Endothelial cell of umbilical vein (primary cell): Measurements from ENCODE around the gene ARRB1. TPM values are rescaled to one million over a fixed set of nuclear protein-coding genes. Genes with fewer than 3 reads are reported as not detected.

ENCODE experiments used
- BruUV-seq: library from RNA; stranded (reverse); fragments of 400-500 nt; replicated peaks from 2 replicates; lab custom pipeline; 2021; lab: Mats Ljungman, UMichigan
- CTCF ChIA-PET: fragments of 300-600, 350-600 bp; sonication (Branson Sonifier 250); formaldehyde crosslinking; loops from one replicate; lab custom pipeline; 2021; ENCODE audit warnings: antibody characterized with exemption, inconsistent platforms; lab: Charles Lee
- POLR2A ChIA-PET: fragments of 300-600, 350-600 bp; sonication (Branson Sonifier 250); formaldehyde crosslinking; loops from one replicate; lab custom pipeline; 2021; ENCODE audit warnings: antibody characterized with exemption, inconsistent platforms; lab: Charles Lee
- DNase-seq: peaks from one replicate; pipeline ENCODE4 v3.0.0-alpha.2; 2011; ENCODE audit warnings: low read depth, low spot score
- FAIRE-seq: peaks from 2 replicates; lab custom pipeline; 2011; peaks lifted over from hg19 to GRCh38; lab: Jason Lieb, UNC
- H2AFZ ChIP-seq: 2 replicates; pipeline ENCODE4 v1.6.0; 2012; ENCODE audit warnings: low read depth, low read length, control low read depth, inconsistent platforms
- H3K27ac ChIP-seq: 2 replicates; pipeline ENCODE4 v1.5.1; 2011; ENCODE audit warnings: low read depth, mild to moderate bottlenecking, control low read depth, low read length, moderate library complexity; ENCODE audit not compliant: insufficient read depth
- H3K27me3 ChIP-seq, 2 experiments: 2 replicates each; pipeline versions ENCODE4 v1.6.0 to v1.6.1; 2011; ENCODE audit warnings: low read length in 2 of 2, mixed read lengths in 1 of 2; ENCODE audit not compliant: control insufficient read depth in 2 of 2, insufficient read depth in 2 of 2
- H3K36me3 ChIP-seq, 2 experiments: 2 replicates in 1 of 2; 3 replicates in 1 of 2; pipeline ENCODE4 v1.5.1; 2011; ENCODE audit warnings: low read length in 2 of 2, mild to moderate bottlenecking in 1 of 2, moderate library complexity in 1 of 2; ENCODE audit not compliant: control insufficient read depth in 2 of 2, insufficient read depth in 2 of 2; ENCODE audit errors: extremely low read depth in 1 of 2
- H3K4me1 ChIP-seq: 3 replicates; pipeline ENCODE4 v1.5.1; 2011; ENCODE audit warnings: mild to moderate bottlenecking, low read length; ENCODE audit not compliant: control insufficient read depth, insufficient read depth; ENCODE audit errors: extremely low read depth
- H3K4me2 ChIP-seq: 2 replicates; pipeline ENCODE4 v1.6.1; 2011; ENCODE audit warnings: low read length, control low read depth, mixed read lengths; ENCODE audit not compliant: insufficient read depth
- H3K4me3 ChIP-seq, 3 experiments: fragments of 200-600 bp in 1 of 3; sonication (generic), shearing (Covaris generic) in 1 of 3; replicated peaks in 1 of 3; 2 replicates each; pipeline ENCODE4 v1.5.1; 2011 to 2016; ENCODE audit warnings: control low read depth in 3 of 3, low read length in 3 of 3, mild to moderate bottlenecking in 2 of 3, inconsistent platforms in 1 of 3, low read depth in 1 of 3, moderate library complexity in 1 of 3; ENCODE audit not compliant: insufficient read depth in 1 of 3
- H3K79me2 ChIP-seq: 2 replicates; pipeline ENCODE4 v1.6.0; 2012; ENCODE audit warnings: low read length, inconsistent platforms; ENCODE audit not compliant: control insufficient read depth, insufficient read depth
- H3K9ac ChIP-seq: replicated peaks from 2 replicates; pipeline ENCODE3; 2011; ENCODE audit warnings: low read length, control low read depth; ENCODE audit not compliant: insufficient read depth; ENCODE audit errors: extremely low read depth
- H3K9me1 ChIP-seq: replicated peaks from 3 replicates; pipeline ENCODE4 v1.6.0; 2011; ENCODE audit warnings: mild to moderate bottlenecking, low read length; ENCODE audit not compliant: control insufficient read depth, insufficient read depth; ENCODE audit errors: extremely low read depth
- H3K9me3 ChIP-seq: replicated peaks from 2 replicates; pipeline ENCODE4 v1.5.1; 2012; ENCODE audit warnings: low read length, inconsistent platforms; ENCODE audit not compliant: control insufficient read depth, insufficient read depth
- H4K20me1 ChIP-seq: replicated peaks from 2 replicates; pipeline ENCODE3; 2011; ENCODE audit warnings: mild to moderate bottlenecking, low read length; ENCODE audit not compliant: control insufficient read depth, insufficient read depth; ENCODE audit errors: extremely low read depth
- CTCF ChIP-seq, 2 donors: IDR thresholded peaks; 1 replicate in 1 of 2; 2 replicates in 1 of 2; pipeline ENCODE4 v1.5.1; 2011; ENCODE audit warnings: low read length in 2 of 2, mild to moderate bottlenecking in 2 of 2, moderate library complexity in 2 of 2, control low read depth in 1 of 2, inconsistent platforms in 1 of 2, low read depth in 1 of 2; ENCODE audit not compliant: insufficient read depth in 1 of 2; ENCODE audit errors: extremely low read depth in 1 of 2
- EZH2 ChIP-seq: IDR thresholded peaks from 2 replicates; pipeline ENCODE4 v1.6.1; 2012; ENCODE audit warnings: borderline replicate concordance, low read depth, mild to moderate bottlenecking, moderate library complexity, low read length, inconsistent platforms; ENCODE audit not compliant: severe bottlenecking
- GATA2 ChIP-seq: IDR thresholded peaks from 2 replicates; pipeline ENCODE4 v1.7.0; 2011; ENCODE audit warnings: low read depth, mild to moderate bottlenecking, moderate library complexity, mixed read lengths, low read length; ENCODE audit not compliant: insufficient read length, insufficient read depth
- JUN ChIP-seq: IDR thresholded peaks from 2 replicates; pipeline ENCODE4 v1.6.1; 2011; ENCODE audit warnings: borderline replicate concordance, low read depth; ENCODE audit not compliant: insufficient read length, insufficient read depth
- MAX ChIP-seq: IDR thresholded peaks from 2 replicates; pipeline ENCODE4 v1.6.1; 2011; ENCODE audit not compliant: insufficient read depth, insufficient read length
- MYC ChIP-seq: IDR thresholded peaks from one replicate; pipeline ENCODE4 v1.6.1; 2011; ENCODE audit warnings: mild to moderate bottlenecking, low read depth, low read length
- POLR2A ChIP-seq: IDR thresholded peaks from 2 replicates; pipeline ENCODE4 v1.6.1; 2012; ENCODE audit warnings: low read depth, mild to moderate bottlenecking, control low read depth, low read length
- POLR2AphosphoS5 ChIP-seq: IDR thresholded peaks from 2 replicates; pipeline ENCODE4 v1.6.1; 2012; ENCODE audit warnings: low read depth, mild to moderate bottlenecking, control low read depth, low read length, moderate library complexity; ENCODE audit not compliant: insufficient read depth
- dilution Hi-C: fragments of 300-500 bp; cut with MboI; formaldehyde crosslinking; loops from one replicate; pipeline ENCODE4 v1.15.0; 2019; ENCODE audit warnings: low sequenced_read_pairs; ENCODE audit not compliant: extremely low pct_ligation_motif_present
- intact Hi-C: fragments of 100-400 bp; cut with micrococcal nuclease; formaldehyde crosslinking; loops from one replicate; pipeline ENCODE4 v1.10.0; 2022
- polyA plus RNA-seq, 4 experiments: library from polyadenylated mRNA; depleted of rRNA in 3 of 4; stranded (reverse) in 3 of 4; unstranded in 1 of 4; fragments of >200 nt; gene quantifications; 2 replicates each; pipeline versions ENCODE4 v1.2.1 to v1.2.3, GENCODE V29; 2011 to 2012; ENCODE audit warnings: missing spikeins in 1 of 4
- total RNA-seq: library from RNA; stranded (reverse); gene quantifications from 2 replicates; pipeline ENCODE4 v1.2.3, GENCODE V29; 2021

Gene ARRB1
- total and polyA plus RNA-seq, 2 donors (not counting 3 experiments of a cell fraction or from before 2014, with no cell fraction given) = 63.9 to 92.6 TPM

DNA sequence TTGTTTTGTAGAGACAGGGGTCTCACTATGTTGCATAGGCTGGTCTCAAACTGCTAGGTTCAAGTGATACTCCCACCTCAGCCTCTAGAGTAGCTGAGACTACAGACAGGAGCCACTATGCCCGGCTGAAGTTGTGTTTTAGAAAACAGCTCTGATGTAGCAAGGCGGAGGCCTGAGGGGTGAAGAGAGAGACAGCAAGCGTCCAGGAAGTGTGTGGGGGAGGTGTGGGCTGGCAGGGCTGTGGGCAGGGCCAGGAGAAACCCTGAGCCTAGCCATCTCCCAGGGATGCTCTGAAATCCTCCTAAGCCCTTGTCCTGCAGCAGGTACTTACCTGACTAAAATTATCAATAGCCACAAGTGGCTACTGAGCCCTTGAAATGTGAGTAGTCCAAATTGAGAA lies 31.8 kb upstream of the ARRB1 start:
- POLR2A ChIA-PET = no interaction called here
- no peak for DNase-seq
- Histone ChIP-seq H4K20me1 (no peaks in the 10 kb centered on the region), H3K79me2 (no peaks in the 10 kb centered on the region), H3K27ac (no peak overlapping the region), H3K9me3 (no peaks in the 10 kb centered on the region), H3K9ac (no peak overlapping the region), H3K4me1 (peaks cover 13% of the 10 kb centered on the region), H2AFZ (no peak overlapping the region), H3K4me3 (no peak overlapping the region), H3K27me3 (no peaks in the 10 kb centered on the region), H3K36me3 (no peaks in the 10 kb centered on the region), H3K9me1 (no peaks in the 10 kb centered on the region), H3K4me2 (no peak overlapping the region)
- dilution Hi-C loops (no loop called here), intact Hi-C loops (no loop called here)
- FAIRE-seq = no peak
- TF ChIP-seq JUN (no peak), POLR2A (no peak), MYC (no peak), CTCF (IDR thresholded peaks at IDR 0.05; ENCODE audit: extremely low read depth in 1 of 2, insufficient read depth in 1 of 2, low read depth in 1 of 2, low read length in 2 of 2) (no peak), EZH2 (no peak), MAX (no peak), POLR2AphosphoS5 (no peak), GATA2 (no peak)
- no TSS peak for BruUV-seq
- CTCF ChIA-PET = interaction anchor here (1.3 to 10.6 kb wide), 7 partner anchors 11 to 106 kb away, joined by 3 to 166 read pairs (median 15); no protein-coding TSS in a partner anchor
